ENCODE results near the gene SVEP1.
"Not testable (repeated sequence)": the region's sequence is repeated elsewhere in the genome, so short reads cannot be mapped to it uniquely, and the experiment has no call there.

SVEP1 gene

DNA sequence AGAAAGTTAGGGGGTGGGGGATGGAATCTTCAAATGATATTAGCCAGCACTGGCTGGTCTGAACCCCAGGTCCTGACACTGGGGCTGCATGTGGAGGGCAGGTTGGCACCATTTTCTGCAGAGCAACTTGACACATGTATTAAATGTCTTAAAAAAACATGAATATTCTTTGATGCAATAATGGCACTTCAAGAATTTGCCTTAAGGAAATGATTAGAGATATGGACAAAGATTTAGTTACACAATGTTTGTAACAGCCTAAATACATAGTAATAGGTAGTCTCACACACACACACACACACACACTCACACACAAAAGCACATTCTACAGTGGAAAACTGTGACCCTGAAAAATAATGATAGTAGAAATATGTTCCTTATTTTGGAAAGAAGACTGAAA is 3.6 kb downstream of the SVEP1 start:
- no peak for DNase-seq

- DNase-seq = peak; percentile 54
These were observed 4.4 kb downstream of the SVEP1 start for GRCh38 chr9:110575169-110575568.

DNA sequence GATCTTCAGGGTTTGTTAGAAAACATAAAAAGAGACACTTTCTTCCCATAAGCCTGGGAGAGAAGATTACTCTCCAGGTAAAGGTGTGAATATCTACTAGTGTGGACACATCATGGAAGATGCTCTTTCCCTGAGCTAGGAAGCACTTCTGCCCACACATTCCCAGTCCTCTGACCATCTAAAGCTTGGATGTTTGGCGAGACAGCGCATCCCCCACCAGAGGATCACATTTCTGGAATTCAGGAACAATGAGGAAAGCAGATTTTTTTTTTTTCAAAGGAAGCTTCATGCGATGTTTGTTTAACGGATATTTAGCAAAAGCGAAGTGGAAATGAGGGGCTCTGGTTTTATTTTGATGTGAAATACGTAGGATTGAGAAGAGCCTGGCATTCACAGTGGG is 6.2 kb downstream of the SVEP1 start:
- no peak for DNase-seq

DNA sequence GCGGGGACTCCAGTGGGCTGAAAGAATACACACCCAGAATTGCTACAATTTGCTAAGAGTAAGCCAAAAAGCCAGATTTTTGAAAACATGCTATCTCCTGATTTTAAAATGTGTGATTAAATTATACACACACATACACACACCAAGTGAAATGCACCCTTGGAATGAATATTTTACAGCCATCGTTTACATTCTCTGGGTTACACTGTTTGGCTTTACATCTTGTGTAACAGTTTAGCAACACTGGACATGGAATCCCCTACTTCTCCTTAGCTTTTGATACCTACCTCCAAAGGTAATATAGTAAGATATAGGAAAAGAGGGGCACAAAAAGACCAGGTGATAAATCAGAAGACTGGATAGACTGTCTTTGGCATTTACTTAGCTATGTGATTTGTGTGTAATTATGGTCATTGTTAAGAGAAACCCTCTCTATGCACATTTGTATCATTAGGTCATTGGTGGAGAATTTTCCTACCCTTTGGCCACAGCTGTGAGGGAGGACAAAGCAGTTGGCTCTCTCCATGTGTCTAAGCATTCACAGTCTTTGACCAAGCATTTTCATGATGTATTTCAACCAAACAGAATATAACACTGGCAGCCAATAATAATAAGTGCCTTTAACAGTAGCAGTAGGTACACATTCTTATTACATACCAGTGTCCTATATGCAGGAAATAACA is 7.6 kb downstream of the SVEP1 start:
- no peak for DNase-seq

GRCh38 chr9:110566156-110566555 is 13.4 kb downstream of the SVEP1 start:
- DNase-seq = no peak

- DNase-seq = no peak
These were observed 17.7 kb downstream of the SVEP1 start for GRCh38 chr9:110561826-110562225.

- DNase-seq = no peak
These were observed 19.7 kb downstream of the SVEP1 start for GRCh38 chr9:110559869-110560268.

DNA sequence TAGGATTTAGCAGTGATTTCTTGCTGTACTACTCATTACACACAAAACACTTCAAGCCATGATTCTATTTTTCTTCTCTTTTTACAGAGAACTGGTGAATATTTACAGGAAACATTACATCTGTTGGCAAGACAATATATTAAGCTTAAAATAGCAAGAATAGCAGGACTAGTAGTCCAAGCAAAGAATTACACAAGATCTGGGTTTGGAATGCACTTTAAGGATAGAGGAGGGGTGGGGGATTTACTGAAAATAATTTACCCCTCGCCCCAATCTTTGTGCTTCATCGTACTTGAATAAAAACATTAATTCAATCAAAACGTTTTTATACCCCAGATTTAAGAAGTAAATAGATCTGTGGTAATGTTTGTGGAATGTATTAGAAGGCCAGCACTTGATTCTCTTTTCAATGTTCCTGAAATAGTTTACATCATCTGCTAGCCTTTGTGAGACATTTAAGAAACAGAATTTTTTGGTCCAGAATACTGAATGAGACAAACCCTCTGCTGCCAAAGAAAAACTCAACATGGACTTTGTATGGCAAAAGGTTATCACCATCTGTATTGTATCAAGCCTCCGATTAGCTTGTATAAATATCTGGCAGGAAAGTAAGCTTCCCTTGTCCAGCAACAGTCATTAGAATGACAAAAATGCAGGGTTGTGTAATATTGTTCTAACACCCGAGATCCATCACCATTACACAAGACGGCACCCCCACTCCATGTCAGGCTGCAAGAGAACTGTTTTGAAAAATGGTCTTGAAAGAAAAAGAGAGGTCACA is 23.8 kb downstream of the SVEP1 start:
- no peak for DNase-seq

GRCh38 chr9:110546411-110546871 is 33.1 kb downstream of the SVEP1 start:
- no peak for DNase-seq

GRCh38 chr9:110545705-110546104 is 33.8 kb downstream of the SVEP1 start:
- DNase-seq = no peak

GRCh38 chr9:110543631-110544051 is 35.9 kb downstream of the SVEP1 start:
- DNase-seq = peak; percentile 78

DNA sequence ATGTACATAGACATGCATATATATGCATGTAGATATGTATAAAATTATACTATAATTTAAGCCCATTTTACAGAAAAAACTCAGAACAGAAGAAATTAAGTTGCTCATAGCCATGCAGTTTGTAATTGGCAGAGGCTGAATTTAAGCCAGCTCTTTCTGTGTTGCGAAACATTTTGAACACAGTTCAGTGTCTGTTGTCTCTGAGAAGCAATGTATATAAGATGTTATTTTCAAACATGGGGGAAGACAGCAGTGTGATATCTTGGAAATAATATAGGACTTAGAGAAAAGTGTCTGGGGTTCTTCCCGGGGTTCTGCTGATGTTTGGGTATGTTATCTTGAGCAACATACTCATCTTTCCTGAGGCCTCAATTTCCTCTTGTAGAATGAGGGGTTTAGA is 37.6 kb downstream of the SVEP1 start:
- no peak for DNase-seq

DNA sequence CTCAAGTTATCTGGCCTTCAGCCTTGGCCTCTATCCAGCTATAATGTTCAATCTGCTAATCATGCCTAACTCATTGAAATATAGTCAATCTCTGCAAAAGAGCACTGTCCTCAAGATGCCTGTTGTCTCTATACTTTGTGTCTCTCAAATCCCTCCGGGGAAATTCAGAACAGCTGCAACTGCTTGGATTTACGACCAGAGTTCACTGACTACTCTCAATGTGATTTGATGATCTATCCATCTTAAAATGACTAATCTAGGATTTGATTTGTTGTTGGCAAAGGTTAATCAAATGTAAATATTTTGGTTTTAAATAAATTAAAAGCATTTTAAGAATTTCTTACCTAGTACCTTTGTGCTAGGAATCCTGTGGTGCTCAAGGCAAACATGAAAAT is 40.9 kb downstream of the SVEP1 start:
- no peak for DNase-seq

- DNase-seq = no peak
These were observed 41.5 kb downstream of the SVEP1 start for GRCh38 chr9:110537841-110538646.

DNA sequence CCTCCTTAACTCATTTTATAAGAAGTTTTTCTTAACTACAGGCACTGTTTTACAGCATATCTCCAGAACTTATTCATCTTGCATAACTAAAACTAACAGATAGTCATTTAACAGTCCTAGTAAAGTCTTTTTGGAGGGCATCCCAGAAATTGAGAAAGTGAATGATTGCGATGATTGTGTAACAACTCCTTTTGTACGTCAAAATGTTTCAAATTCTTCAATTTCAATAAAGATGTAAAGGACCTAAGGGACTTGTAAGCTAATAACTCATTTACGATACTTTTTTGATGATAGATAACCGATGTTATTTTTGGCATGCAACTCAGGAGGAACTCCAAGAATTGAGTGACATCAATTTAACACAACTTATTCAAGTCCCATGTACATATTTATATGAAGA is 42.7 kb downstream of the SVEP1 start:
- DNase-seq = no peak

DNA sequence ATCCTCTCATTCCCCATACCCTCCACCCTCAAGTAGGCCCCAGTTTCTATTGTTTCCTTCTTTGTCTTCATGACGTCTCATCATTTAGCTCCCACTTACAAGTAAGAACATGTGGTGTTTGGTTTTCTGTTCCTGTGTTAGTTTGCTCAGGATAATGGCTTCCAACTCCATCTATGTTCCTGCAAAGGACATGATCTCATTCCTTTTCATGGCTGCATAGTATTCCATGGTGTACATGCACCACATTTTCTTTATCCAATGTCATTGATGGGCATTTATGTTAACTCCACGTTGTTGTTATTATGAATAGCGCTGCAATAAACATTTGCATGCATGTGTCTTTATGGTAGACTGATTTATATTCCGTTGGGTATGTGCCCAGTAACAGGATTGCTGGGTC is 45.4 kb downstream of the SVEP1 start:
- DNase-seq = not testable (repeated sequence)

- DNase-seq = no peak
These were observed 46.5 kb downstream of the SVEP1 start for GRCh38 chr9:110532908-110533665.

DNA sequence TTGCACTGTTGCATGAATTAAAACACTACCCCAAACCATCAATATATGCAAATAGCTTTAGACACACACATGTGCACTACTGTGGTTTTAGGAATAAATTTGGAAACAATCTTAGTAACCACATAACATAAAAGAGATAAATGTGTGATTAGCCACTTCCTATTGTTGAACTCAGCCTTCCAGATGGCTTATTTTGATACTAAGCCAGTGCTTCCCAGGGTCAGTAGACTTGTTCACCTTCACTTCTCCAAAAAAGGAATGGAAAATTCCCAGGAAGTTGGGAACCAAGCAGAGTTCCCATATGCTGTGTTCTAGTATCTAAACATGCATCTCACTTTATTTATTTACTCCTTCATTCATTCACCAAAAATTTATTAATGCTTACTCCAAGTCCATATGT is 47.8 kb downstream of the SVEP1 start:
- DNase-seq = peak; percentile 33

DNA sequence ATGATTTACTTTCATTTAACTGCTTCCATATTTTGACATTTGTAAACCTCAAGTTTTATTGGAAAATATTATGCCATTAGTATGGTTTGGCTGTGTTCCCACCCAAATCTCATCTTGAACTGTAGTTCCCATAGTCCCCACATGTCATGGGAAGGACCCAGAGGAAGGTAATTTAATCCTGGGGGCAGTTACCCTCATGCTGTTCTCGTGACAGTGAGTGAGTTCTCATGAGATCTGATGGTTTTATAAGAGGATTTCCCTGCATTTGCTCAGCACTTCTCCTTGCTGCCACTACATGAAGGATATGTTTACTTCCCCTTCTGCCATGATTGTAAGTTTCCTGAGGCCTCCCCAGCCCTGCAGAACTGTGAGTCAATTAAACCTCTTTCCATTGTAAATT is 48.3 kb downstream of the SVEP1 start:
- not testable (repeated sequence) for DNase-seq

- DNase-seq = no peak
These were observed 50.9 kb downstream of the SVEP1 start for GRCh38 chr9:110528645-110529044.

- DNase-seq = peak; percentile 59
These were observed 53.1 kb downstream of the SVEP1 start for GRCh38 chr9:110526426-110526825.

- DNase-seq = no peak
These were observed 58.3 kb downstream of the SVEP1 start for GRCh38 chr9:110521206-110521605.

All from NCI-H446 treated with DMSO at 0.1 percent for 48 hours (cell line).